IPS-18a (cell line): ENCODE measurements around the gene ZDHHC14.

Source experiments
- H3K27ac ChIP-seq: one replicate; pipeline ENCODE4 v1.5.1; 2013; ENCODE audit warnings: low read length
- H3K27me3 ChIP-seq: one replicate; pipeline ENCODE4 v1.6.1; 2013; ENCODE audit warnings: mild to moderate bottlenecking, low read length; ENCODE audit not compliant: control insufficient read depth, insufficient read depth
- H3K36me3 ChIP-seq: one replicate; pipeline ENCODE4 v1.6.1; 2013; ENCODE audit warnings: low read depth, low read length; ENCODE audit not compliant: control insufficient read depth
- H3K4me1 ChIP-seq: one replicate; pipeline ENCODE4 v1.6.1; 2013; ENCODE audit warnings: low read depth, low read length; ENCODE audit not compliant: control insufficient read depth
- H3K4me3 ChIP-seq: one replicate; pipeline ENCODE4 v1.5.1; 2013; ENCODE audit warnings: low read length
- H3K9ac ChIP-seq: one replicate; pipeline ENCODE4 v1.6.1; 2013; ENCODE audit warnings: mild to moderate bottlenecking, low read length, moderate library complexity
- H3K9me3 ChIP-seq: one replicate; pipeline ENCODE4 v1.6.1; 2013; ENCODE audit warnings: low read depth, low read length; ENCODE audit not compliant: control insufficient read depth

ZDHHC14 gene

DNA sequence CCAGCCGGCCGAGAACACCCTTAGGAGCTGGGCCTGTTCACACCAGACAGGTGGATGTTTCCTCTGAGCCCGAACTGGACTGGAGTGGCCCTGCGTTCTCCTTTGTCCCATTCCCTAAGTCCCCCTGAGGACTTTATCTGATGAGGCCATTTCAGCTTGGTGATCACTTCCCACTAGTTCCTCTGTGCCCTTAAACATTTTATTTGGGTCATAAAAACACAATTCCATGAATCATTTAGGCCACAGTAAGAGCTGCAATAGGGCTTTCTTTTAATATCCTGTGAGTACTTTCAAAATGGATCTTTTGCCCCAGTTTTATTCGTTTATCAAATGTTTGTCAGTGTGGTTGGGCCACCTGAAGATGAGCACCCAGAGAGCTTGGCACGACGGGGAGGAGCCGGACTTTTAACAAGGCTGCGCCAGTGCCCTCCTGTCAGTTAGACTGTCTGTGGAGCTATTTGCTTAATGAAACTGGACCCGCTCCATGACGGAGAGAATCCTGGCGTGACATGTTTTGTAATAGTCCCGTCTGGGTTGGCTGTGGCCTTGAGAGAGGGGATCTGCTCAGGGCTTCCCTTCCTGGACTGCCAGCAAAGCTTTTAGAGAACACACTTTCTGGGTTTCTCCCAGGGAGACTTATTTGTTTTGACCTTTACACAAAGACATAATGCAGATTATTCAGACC, 53.5 kb downstream of the ZDHHC14 start:
- Histone ChIP-seq H3K9ac (no peak overlapping the region), H3K4me1 (peaks cover 10% of the 10 kb centered on the region), H3K27me3 (no peaks in the 10 kb centered on the region), H3K27ac (no peak overlapping the region), H3K36me3 (no peaks in the 10 kb centered on the region), H3K9me3 (no peaks in the 10 kb centered on the region), H3K4me3 (no peak overlapping the region)

DNA sequence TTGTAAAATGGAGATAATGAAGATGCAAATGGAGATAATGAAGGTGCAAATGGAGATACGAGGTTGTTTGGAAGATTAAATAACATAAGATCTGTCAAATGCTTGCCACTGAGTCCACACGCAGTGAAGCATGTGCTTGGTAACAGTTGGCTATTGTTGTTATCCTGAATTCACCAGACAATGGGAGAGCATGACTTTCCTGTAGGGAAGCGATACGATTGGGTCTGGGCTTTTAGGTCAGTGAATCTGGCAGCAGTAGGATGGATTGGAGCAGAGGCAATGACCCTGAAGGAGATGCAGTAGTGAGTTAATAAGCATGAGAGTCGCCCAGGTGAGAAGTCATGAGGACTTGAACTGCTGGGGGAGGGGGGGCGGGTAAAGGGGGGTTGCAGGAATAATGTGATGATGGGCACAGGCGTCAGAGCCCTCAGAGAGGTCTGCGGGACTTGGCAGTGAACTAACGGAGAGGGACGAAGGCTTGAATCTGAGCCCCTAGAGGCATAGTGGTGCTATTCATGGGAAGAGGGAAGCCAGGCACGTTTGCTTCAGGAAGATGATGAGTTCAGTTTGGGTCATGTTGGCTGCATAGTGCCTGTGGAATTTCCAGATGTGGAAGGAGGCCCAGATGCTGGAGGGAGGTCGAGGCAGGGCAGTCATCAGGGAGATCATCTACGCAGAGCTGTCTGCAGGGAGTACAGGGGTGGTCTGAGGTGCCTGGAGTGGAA, 55.4 kb downstream of the ZDHHC14 start:
- no peak overlapping the region for H3K4me3 ChIP-seq
- H3K27ac ChIP-seq = no peak overlapping the region
- no peaks in the 10 kb centered on the region for H3K9me3 ChIP-seq
- H3K9ac ChIP-seq = no peak overlapping the region
- no peaks in the 10 kb centered on the region for H3K27me3 ChIP-seq
- peaks cover 10% of the 10 kb centered on the region for H3K4me1 ChIP-seq
- no peaks in the 10 kb centered on the region for H3K36me3 ChIP-seq

DNA sequence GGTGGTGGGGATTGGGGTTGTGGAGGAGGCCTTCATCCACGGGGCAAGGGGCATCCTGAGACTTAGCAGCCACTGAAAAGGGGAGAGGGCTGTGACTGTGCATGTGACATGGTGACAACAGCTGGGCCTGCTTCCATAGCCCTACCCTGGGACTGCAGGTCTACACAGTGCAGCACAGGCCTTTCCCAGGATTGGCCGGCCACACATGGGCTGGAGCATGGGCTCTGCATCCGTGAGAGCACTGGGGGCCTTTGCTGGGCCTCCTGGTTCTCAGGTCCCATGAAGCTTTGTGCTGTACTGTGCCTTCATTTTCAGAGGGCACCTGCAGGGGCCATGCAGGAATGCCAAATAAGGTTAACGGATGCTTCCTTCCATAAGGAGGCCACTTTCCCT, 56.0 kb downstream of the ZDHHC14 start:
- Histone ChIP-seq H3K4me1 (peaks cover 10% of the 10 kb centered on the region), H3K36me3 (no peaks in the 10 kb centered on the region), H3K27me3 (no peaks in the 10 kb centered on the region), H3K4me3 (no peak overlapping the region), H3K9ac (no peak overlapping the region), H3K9me3 (no peaks in the 10 kb centered on the region), H3K27ac (no peak overlapping the region)

DNA sequence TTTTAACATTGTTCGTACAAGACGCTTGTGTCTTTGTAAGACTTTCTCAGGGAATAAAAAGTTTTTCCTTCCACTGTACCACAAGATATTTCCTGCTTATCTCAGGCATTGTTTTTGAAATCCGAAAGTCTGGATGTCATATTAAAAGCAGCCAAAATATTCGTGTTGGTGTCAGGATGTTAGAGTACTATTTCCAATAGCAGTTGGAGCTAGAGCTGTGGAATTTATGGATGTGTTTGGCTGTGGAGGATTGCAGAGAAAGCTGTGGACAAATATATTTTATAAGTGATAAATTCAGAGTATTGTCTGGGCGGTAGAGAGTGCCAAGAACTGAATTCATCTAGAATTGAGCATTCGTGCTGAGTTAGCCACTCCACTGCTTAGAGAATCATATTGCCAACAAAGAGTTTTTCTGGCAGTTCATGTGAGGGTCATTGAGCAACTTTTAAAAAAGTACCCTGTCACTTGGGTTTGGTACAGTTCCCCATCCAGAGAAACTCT, 57.7 kb downstream of the ZDHHC14 start:
- no peaks in the 10 kb centered on the region for H3K36me3 ChIP-seq
- H3K4me1 ChIP-seq = peaks cover 6% of the 10 kb centered on the region
- H3K9me3 ChIP-seq = no peaks in the 10 kb centered on the region
- H3K4me3 ChIP-seq = no peak overlapping the region
- no peak overlapping the region for H3K9ac ChIP-seq
- no peak overlapping the region for H3K27ac ChIP-seq
- H3K27me3 ChIP-seq = no peaks in the 10 kb centered on the region

DNA sequence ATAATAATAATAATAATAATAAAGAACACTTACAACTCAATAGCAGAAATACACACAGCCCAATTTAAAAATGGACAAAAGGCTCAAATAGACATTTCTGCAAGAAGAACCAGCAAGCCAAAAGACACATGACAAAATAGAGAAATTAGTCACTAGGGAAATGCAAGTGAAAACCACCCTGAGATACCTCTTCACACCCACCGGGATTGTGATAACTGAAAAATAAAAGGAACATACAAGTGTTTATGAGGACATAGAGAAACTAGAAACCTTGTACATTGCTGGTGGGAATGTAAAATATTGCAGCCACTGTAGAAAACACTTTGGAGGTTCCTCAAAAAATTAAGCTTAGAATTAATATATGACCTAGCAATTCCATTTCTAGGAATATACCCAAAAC, 59.2 kb downstream of the ZDHHC14 start:
- Histone ChIP-seq H3K9ac (no peak overlapping the region), H3K4me1 (peaks cover 6% of the 10 kb centered on the region), H3K27me3 (no peaks in the 10 kb centered on the region), H3K27ac (no peak overlapping the region), H3K36me3 (no peaks in the 10 kb centered on the region), H3K4me3 (no peak overlapping the region), H3K9me3 (no peaks in the 10 kb centered on the region)

DNA sequence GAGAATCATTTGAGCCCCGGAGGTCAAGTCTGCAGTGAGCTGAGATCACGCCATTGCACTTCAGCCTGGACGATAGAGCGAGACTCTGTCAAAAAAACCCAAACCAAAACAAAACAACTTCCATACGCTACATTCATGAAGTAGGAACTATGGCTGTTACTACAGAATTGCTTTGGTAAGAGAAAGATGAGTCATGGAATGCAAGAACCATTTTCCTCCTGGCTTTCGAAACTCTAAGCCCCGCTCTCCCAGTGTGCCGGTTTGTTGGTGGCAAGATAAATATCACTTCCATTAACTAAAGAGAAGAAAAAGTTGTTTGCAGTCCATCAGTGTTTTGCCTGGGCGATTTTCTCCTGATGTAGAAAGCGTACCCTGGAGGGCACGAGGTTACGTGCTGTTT, 61.3 kb downstream of the ZDHHC14 start:
- Histone ChIP-seq H3K4me3 (no peak overlapping the region), H3K27me3 (no peaks in the 10 kb centered on the region), H3K36me3 (no peaks in the 10 kb centered on the region), H3K4me1 (peaks cover 4% of the 10 kb centered on the region), H3K9me3 (no peaks in the 10 kb centered on the region), H3K9ac (no peak overlapping the region), H3K27ac (no peak overlapping the region)

DNA sequence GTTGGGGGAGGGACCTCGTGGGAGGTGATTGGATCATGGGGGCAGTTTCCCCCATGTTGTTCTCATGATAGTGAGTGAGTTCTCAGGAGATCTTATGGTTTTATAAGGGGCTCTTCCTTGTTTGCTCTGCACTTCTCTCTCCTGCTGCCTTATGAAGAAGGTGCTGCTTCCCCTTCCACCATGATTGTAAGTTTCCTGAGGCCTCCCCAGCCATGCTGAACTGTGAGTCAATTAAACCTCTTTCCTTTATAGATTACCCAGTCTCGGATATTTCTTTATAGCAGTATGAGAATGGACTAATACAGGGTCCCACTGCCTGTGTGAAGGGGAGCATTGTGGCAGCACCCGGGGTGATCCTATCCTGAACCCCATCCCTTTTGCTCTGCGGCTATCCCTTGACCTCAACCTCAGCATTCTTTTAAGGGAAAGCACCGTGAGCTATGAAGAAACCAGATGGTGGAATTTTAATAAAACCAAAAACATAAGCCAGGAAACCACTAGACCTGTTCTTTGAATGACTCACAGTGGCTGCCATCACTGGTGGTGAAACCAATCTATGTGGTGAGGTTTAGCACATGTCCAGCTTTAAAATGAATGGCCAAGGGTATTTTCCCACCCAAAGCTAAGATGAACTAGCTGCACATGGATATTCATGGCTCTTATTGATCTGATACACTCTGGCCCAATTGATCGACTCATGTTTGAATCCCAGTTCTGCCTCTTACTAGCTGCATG, 62.2 kb downstream of the ZDHHC14 start:
- Histone ChIP-seq H3K27me3 (no peaks in the 10 kb centered on the region), H3K27ac (no peak overlapping the region), H3K4me1 (no peaks in the 10 kb centered on the region), H3K9me3 (no peaks in the 10 kb centered on the region), H3K4me3 (no peak overlapping the region), H3K36me3 (no peaks in the 10 kb centered on the region), H3K9ac (no peak overlapping the region)

DNA sequence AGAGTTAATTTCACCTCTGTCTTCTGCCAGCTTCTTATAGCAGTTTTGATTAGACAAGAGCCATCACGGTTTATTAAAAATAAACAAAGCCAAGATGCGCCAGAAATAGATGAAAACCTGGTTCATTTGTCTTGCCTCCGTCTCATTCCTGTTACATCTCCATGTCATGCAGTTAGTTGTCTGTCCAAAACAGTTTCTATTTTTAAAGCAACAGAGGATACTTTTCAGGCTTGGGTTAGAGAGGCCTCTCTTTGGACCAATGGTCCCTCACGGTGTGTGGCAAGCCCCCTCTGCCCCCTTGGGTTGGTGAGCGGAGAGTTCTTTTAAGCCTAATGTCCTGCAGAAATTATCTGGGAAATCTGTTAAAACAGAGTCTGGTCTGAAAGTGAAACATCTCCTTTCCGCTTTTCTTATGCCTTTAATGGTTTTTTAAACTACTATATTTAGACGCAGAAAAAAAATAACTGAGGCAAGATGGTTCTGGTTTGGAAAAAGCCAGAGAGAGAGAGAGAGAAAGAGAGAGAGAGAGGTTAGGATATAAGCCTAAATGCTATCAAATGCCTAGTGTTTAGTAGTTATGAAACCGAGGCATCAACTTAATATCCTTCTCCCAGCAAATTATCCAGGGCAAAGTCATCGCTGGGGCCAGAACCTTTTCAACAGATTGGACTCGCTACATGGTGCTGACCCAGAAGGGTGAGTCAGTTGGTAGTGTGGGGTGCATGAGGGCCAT, 64.5 kb downstream of the ZDHHC14 start:
- Histone ChIP-seq H3K36me3 (no peaks in the 10 kb centered on the region), H3K4me1 (no peaks in the 10 kb centered on the region), H3K27me3 (no peaks in the 10 kb centered on the region), H3K9ac (no peak overlapping the region), H3K4me3 (no peak overlapping the region), H3K9me3 (no peaks in the 10 kb centered on the region), H3K27ac (no peak overlapping the region)

DNA sequence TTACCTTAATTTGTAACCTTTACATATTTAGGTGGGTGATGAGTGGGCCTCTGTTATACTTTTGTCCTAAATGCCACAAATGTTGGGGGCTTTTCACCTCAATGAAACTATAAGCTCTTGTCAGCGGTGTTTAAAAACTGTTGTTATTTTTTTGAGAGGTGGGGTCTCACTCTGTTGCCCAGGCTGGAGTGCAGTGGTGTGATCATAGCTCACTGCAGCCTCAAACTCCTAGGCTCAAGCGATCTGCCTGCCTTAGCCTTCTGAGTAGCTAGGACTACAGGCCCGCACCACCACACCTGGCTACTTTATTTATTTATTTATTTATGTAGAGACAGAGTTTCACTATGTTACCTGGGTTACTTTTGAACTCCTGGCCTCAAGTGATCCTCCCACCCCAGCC, 66.7 kb downstream of the ZDHHC14 start:
- Histone ChIP-seq H3K4me3 (no peak overlapping the region), H3K27ac (no peak overlapping the region), H3K9ac (no peak overlapping the region), H3K36me3 (no peaks in the 10 kb centered on the region), H3K4me1 (no peaks in the 10 kb centered on the region), H3K27me3 (no peaks in the 10 kb centered on the region), H3K9me3 (no peaks in the 10 kb centered on the region)

DNA sequence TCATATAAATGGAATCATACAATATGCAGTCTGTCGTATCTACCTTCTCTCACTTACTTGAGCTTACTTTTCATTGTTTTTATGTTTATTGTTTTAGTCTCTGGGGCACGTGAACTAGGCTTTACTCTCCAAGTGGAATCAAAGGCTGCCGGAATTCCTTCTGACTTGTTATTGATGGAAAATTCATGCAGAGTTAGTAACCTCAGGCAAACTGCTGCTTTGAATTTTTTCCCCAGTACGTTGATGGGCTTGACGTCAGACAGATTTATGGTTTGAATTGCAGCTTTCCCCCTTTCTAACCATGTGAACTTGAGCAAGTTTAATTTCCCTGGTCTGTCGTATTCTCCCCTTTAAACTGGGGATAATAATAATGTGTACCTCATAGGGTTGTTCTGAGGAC, 68.6 kb downstream of the ZDHHC14 start:
- H3K27ac ChIP-seq = no peak overlapping the region
- no peaks in the 10 kb centered on the region for H3K36me3 ChIP-seq
- no peak overlapping the region for H3K4me3 ChIP-seq
- no peaks in the 10 kb centered on the region for H3K27me3 ChIP-seq
- H3K9me3 ChIP-seq = no peaks in the 10 kb centered on the region
- no peaks in the 10 kb centered on the region for H3K4me1 ChIP-seq
- H3K9ac ChIP-seq = no peak overlapping the region
